Stimulated activated CD4-positive, alpha-beta T cell treated with anti-CD3 and anti-CD28 coated beads, Interleukin-12 subunit alpha, Interleukin-12 subunit beta, amount 100 ng/mL, for 48 hours (primary cell): ENCODE results near the gene RHOC.
"Not testable (repeated sequence)": the region's sequence is repeated elsewhere in the genome, so short reads cannot be mapped to it uniquely, and the experiment has no call there.

Source experiments
- DNase-seq, 3 donors: peaks; one replicate each; pipeline ENCODE4 v3.0.0-alpha.2; 2020; ENCODE audit warnings: low read depth in 2 of 3, low spot score in 1 of 3

RHOC gene

GRCh38 chr1:112706505-112707220, at the start of gene RHOC:
Gene RHOC (minus strand): TSS chr1:112707127. CDS start chr1:112703799, 3,328 bp downstream.
- DNase-seq = peak in 1 of 3 donors; percentile 37

GRCh38 chr1:112754116-112754628, 47.2 kb upstream of the RHOC start:
- DNase-seq = no peak

- DNase-seq = no peak
Observed at GRCh38 chr1:112748396-112748795, 41.5 kb upstream of the RHOC start.

- no peak for DNase-seq
Observed at GRCh38 chr1:112744009-112744578, 37.2 kb upstream of the RHOC start.

GRCh38 chr1:112743174-112744008, 36.5 kb upstream of the RHOC start:
- DNase-seq = no peak

- DNase-seq = no peak
Observed at GRCh38 chr1:112737573-112737972, 30.6 kb upstream of the RHOC start.

GRCh38 chr1:112735752-112736151, 28.8 kb upstream of the RHOC start:
- DNase-seq = no peak

- no peak for DNase-seq
Observed at GRCh38 chr1:112731451-112731850, 24.5 kb upstream of the RHOC start.

- no peak for DNase-seq
Observed at GRCh38 chr1:112729909-112730308, 23.0 kb upstream of the RHOC start.

- not testable (repeated sequence) for DNase-seq
Observed at GRCh38 chr1:112729011-112729410, 22.1 kb upstream of the RHOC start.

- not testable (repeated sequence) for DNase-seq
Observed at GRCh38 chr1:112728306-112728971, 21.5 kb upstream of the RHOC start.

- no peak for DNase-seq
Observed at GRCh38 chr1:112727716-112728115, 20.8 kb upstream of the RHOC start.

GRCh38 chr1:112724240-112724639, 17.3 kb upstream of the RHOC start:
- DNase-seq = not testable (repeated sequence)

GRCh38 chr1:112723511-112723839, 16.5 kb upstream of the RHOC start:
- no peak for DNase-seq

GRCh38 chr1:112722601-112723510, 15.9 kb upstream of the RHOC start:
- DNase-seq = no peak

GRCh38 chr1:112721966-112722524, 15.1 kb upstream of the RHOC start:
- no peak for DNase-seq

GRCh38 chr1:112721294-112721693, 14.4 kb upstream of the RHOC start:
- not testable (repeated sequence) for DNase-seq

- DNase-seq = no peak
Observed at GRCh38 chr1:112720800-112721199, 13.9 kb upstream of the RHOC start.

GRCh38 chr1:112719706-112720105, 12.8 kb upstream of the RHOC start:
- DNase-seq = no peak
